ENCODE data around the gene KRT31. TPM values are rescaled to one million over a fixed set of nuclear protein-coding genes. Genes with fewer than 3 reads are reported as not detected.

Gene KRT31
- total and polyA plus RNA-seq, 2 of the 8 experiments (the other 6 are each of a cell fraction or from before 2014, with no cell fraction given), result not detected

GRCh38 chr17:41421116-41421515 lies 23.7 kb upstream of the KRT31 start:
- CTCF ChIA-PET (ENCODE audit: partially characterized antibody), result no interaction called here
- no peak for TF ChIP-seq E2F6 (IDR thresholded peaks at IDR 0.05)
- TF ChIP-seq, protein P1, sequence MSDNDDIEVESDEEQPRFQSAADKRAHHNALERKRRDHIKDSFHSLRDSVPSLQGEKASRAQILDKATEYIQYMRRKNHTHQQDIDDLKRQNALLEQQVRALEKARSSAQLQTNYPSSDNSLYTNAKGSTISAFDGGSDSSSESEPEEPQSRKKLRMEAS (IDR thresholded peaks at IDR 0.05), result no peak
- TF ChIP-seq ASH2L (IDR thresholded peaks at IDR 0.05; ENCODE audit: low read length), result no peak
- no peak for TF ChIP-seq SP4 (IDR thresholded peaks at IDR 0.05; ENCODE audit: low read length)
- TF ChIP-seq NRF1 (IDR thresholded peaks at IDR 0.05; ENCODE audit: low read depth, low read length), result no peak
- no peak for TF ChIP-seq RFX5 (IDR thresholded peaks at IDR 0.05; ENCODE audit: borderline replicate concordance, low read depth, low read length)
- no peak for TF ChIP-seq POU5F1 (IDR thresholded peaks at IDR 0.05; ENCODE audit: low read depth, low read length)
- no peak for TF ChIP-seq POLR2A (IDR thresholded peaks at IDR 0.05; ENCODE audit: control extremely low read depth in 1 of 2, low read depth in 2 of 2, low read length in 2 of 2)
- no peak for TF ChIP-seq YY1 (IDR thresholded peaks at IDR 0.05; ENCODE audit: low read depth, low read length)
- no peak for TF ChIP-seq EP300 (IDR thresholded peaks at IDR 0.05; ENCODE audit: borderline replicate concordance in 1 of 2, low read depth in 2 of 2, low read length in 2 of 2)
- no peak for TF ChIP-seq FOSL1 (IDR thresholded peaks at IDR 0.05; ENCODE audit: insufficient read depth, low read depth, low read length)
- TF ChIP-seq KDM1A (IDR thresholded peaks at IDR 0.05; ENCODE audit: borderline replicate concordance, low read length), result no peak
- no peak for TF ChIP-seq KDM4A (IDR thresholded peaks at IDR 0.05; ENCODE audit: low read depth, low read length, severe bottlenecking)
- TF ChIP-seq TAF7 (optimal IDR thresholded peaks at IDR 0.05; ENCODE audit: borderline replicate concordance, low read depth, low read length), result no peak
- no peak for TF ChIP-seq TAF1 (IDR thresholded peaks at IDR 0.05; ENCODE audit: low read depth, low read length)

More at GRCh38 chr17:41421116-41421515, 23.7 kb upstream of the KRT31 start:
- Histone ChIP-seq H3K9ac (replicated peaks in 1 of 4; ENCODE audit: extremely low read depth in 1 of 4, low read depth in 3 of 4, low read length in 3 of 4) (no peak overlapping the region), H3K14ac (ENCODE audit: insufficient read length) (no peak overlapping the region), H2BK20ac (ENCODE audit: low read length) (no peak overlapping the region), H2AK5ac (ENCODE audit: low read depth, low read length) (no peak overlapping the region), H4K8ac (ENCODE audit: extremely low read depth, insufficient read depth, low read length) (no peak overlapping the region), H3K4me2 (ENCODE audit: insufficient read depth in 1 of 2, low read depth in 2 of 2, low read length in 2 of 2) (no peak overlapping the region), H3K4me3 (ENCODE audit: extremely low read depth in 1 of 4, insufficient read depth in 2 of 4, low read depth in 3 of 4, low read length in 4 of 4) (no peak overlapping the region), H3K79me1 (ENCODE audit: low read depth, low read length) (no peaks in the 10 kb centered on the region), H3K27ac (ENCODE audit: low read depth, low read length) (no peak overlapping the region), H3K23ac (ENCODE audit: insufficient read length) (no peak overlapping the region), H3K27me3 (replicated peaks in 1 of 4; ENCODE audit: control insufficient read depth in 3 of 4, extremely low read depth in 1 of 4, insufficient read depth in 3 of 4, low read length in 3 of 4) (no peaks in the 10 kb centered on the region), H3K4ac (replicated peaks; ENCODE audit: insufficient read length, low read depth, low read length) (no peak overlapping the region), H3K36me3 (ENCODE audit: control insufficient read depth in 2 of 4, insufficient read depth in 4 of 4, low read length in 3 of 4) (no peaks in the 10 kb centered on the region), H3K9me3 (ENCODE audit: insufficient read depth in 2 of 2, low read depth in 1 of 2, low read length in 1 of 2) (no peaks in the 10 kb centered on the region), H3K79me2 (ENCODE audit: control insufficient read depth in 1 of 2, insufficient read depth in 2 of 2, low read length in 2 of 2) (no peaks in the 10 kb centered on the region), H3K56ac (replicated peaks; ENCODE audit: insufficient read length, low read depth, low read length) (no peak overlapping the region), H4K91ac (replicated peaks; ENCODE audit: insufficient read length, low read length) (no peak overlapping the region), H2BK15ac (ENCODE audit: low read length) (no peak overlapping the region), H3K23me2 (ENCODE audit: low read depth, low read length) (no peaks in the 10 kb centered on the region), H4K20me1 (replicated peaks in 1 of 2; ENCODE audit: control insufficient read depth in 1 of 2, insufficient read depth in 2 of 2, low read length in 2 of 2) (no peaks in the 10 kb centered on the region), H3K4me1 (replicated peaks in 1 of 4; ENCODE audit: control insufficient read depth in 3 of 4, insufficient read depth in 4 of 4, low read length in 3 of 4) (no peaks in the 10 kb centered on the region; a peak in 1 of 7 replicates), H3K18ac (ENCODE audit: extremely low read depth, low read length) (no peak overlapping the region), H2BK12ac (ENCODE audit: low read depth, low read length) (no peak overlapping the region), H2BK120ac (replicated peaks; ENCODE audit: low read depth, low read length) (no peak overlapping the region), H2AFZ (ENCODE audit: low read length) (no peak overlapping the region), H4K5ac (ENCODE audit: insufficient read length, low read depth, low read length) (no peak overlapping the region), H2BK5ac (ENCODE audit: low read depth, low read length) (no peak overlapping the region)
- POLR2A ChIA-PET (ENCODE audit: partially characterized antibody), result no interaction called here
- FAIRE-seq, result no peak
- DNase-seq (ENCODE audit: low read depth in 1 of 2, low spot score in 2 of 2), result no peak
- 94% methylated on average over 9 of the region's 9 CpGs; no CpG with 5 or more reads in 1 of the 2 experiments for WGBS, 2 experiments (ENCODE audit: extremely low coverage in 1 of 2, insufficient coverage in 1 of 2, insufficient read length in 1 of 2, insufficient replicate concordance in 2 of 2, low coverage in 1 of 2, low lambda C conversion rate in 2 of 2, missing lambda C conversion rate in 1 of 2)
